ENCODE results near the gene ETS1. TPM values are rescaled to one million over a fixed set of nuclear protein-coding genes. Genes with fewer than 3 reads are reported as not detected.
"Not testable (repeated sequence)": the region's sequence is repeated elsewhere in the genome, so short reads cannot be mapped to it uniquely, and the experiment has no call there.

Gene ETS1
- polyA plus RNA-seq, 1 experiment: 32.3 TPM

DNA sequence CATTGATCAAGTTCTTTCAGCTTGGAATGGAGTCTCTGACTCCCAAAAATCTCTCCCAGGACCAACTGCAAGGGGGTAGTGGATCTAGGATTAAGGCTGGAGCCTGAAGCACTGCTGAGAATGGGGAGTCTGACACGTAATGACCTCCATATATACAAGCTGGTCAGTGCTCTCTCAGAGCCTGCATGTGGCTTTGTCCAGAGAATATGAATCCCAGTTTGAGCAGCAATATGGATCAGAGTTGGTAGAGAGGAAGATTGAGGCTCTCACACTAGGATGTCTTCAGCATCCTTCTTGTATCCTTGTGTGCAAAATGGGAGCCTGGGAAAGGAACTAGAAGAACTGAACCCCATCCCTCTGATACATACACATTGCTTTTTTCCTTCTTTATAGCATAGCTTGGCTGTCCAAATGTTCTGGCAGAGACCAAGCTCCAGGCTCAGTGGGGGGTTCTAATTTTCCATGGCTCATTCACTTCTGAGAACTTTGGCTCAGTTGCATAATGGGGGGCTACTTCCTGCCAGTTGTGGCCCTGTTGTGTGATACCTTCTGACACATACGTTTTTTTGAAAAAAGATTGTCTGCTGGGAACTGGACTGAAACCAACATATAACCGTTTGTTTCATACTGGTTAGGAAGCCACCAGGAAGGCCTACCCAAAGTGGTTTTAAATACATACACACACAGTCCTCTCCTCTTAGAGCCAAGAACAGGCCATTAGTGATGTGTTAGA, 138.2 kb downstream of the ETS1 start:
- Histone ChIP-seq H3K27me3 (ENCODE audit: control insufficient read depth, insufficient read depth, low read length) (no peaks in the 10 kb centered on the region), H3K9me3 (ENCODE audit: control insufficient read depth, insufficient read depth, low read length) (no peaks in the 10 kb centered on the region), H3K27ac (ENCODE audit: low read depth, low read length) (no peak overlapping the region), H3K4me3 (ENCODE audit: low read depth, low read length) (no peak overlapping the region)
- TF ChIP-seq, protein P1, sequence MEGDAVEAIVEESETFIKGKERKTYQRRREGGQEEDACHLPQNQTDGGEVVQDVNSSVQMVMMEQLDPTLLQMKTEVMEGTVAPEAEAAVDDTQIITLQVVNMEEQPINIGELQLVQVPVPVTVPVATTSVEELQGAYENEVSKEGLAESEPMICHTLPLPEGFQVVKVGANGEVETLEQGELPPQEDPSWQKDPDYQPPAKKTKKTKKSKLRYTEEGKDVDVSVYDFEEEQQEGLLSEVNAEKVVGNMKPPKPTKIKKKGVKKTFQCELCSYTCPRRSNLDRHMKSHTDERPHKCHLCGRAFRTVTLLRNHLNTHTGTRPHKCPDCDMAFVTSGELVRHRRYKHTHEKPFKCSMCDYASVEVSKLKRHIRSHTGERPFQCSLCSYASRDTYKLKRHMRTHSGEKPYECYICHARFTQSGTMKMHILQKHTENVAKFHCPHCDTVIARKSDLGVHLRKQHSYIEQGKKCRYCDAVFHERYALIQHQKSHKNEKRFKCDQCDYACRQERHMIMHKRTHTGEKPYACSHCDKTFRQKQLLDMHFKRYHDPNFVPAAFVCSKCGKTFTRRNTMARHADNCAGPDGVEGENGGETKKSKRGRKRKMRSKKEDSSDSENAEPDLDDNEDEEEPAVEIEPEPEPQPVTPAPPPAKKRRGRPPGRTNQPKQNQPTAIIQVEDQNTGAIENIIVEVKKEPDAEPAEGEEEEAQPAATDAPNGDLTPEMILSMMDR (IDR thresholded peaks at IDR 0.05; ENCODE audit: low read depth, low read length): no peak
- CTCF ChIA-PET: interaction anchor here (0.9 to 1.2 kb wide), 2 partner anchors 182 kb away, joined by 3 to 4 read pairs; no protein-coding TSS in a partner anchor
- POLR2A ChIA-PET: interaction anchor here (0.5 to 1.0 kb wide), 3 partner anchors 9 to 96 kb away, joined by 3 to 4 read pairs (median 3); no protein-coding TSS in a partner anchor
- no peak for DNase-seq (ENCODE audit: low read depth, low spot score)

DNA sequence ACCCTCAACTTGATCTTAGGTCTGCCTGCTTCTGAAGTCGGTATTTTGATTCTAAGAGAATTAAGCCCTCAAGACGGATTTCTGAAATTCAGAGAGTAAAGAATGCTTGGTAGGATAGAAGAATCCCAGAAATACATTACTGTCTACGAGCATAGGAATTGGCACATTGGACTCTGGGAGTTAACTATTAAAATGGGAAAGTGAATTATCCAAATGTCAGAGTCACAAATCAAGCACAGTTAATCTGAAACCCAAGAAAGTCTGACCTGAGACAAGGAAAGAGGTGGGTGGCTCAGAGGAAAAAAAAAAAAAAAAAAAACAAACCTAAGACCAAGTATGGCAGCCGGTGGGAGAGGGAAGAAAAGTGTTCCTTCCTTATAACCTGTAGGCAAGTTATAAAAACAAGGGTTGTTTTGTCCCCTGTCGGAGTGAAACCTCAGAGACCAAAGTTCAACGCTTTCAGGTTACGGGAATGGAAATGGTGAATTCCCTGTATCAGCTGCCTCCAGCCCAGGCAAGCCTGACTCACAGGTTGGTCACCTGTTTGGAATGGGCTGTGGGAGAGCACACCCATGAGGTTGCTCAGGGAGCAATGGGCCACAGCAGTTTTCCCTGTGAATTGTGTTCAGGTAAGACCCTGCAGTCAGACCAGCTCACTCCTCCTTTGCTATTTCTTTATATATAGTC, 139.0 kb downstream of the ETS1 start:
- H3K9me3 ChIP-seq (ENCODE audit: control insufficient read depth, insufficient read depth, low read length): no peaks in the 10 kb centered on the region
- H3K4me3 ChIP-seq (ENCODE audit: low read depth, low read length): no peak overlapping the region
- ChIA-PET CTCF (interaction anchor here (0.9 kb wide), 1 partner anchor 182 kb away, joined by 3 read pairs; no protein-coding TSS in a partner anchor), POLR2A (interaction anchor here (1.0 kb wide), 1 partner anchor 10 kb away, joined by 4 read pairs; no protein-coding TSS in a partner anchor)
- no peak overlapping the region for H3K27ac ChIP-seq (ENCODE audit: low read depth, low read length)
- H3K27me3 ChIP-seq (ENCODE audit: control insufficient read depth, insufficient read depth, low read length): no peaks in the 10 kb centered on the region
- TF ChIP-seq, protein P1 (IDR thresholded peaks at IDR 0.05; ENCODE audit: low read depth, low read length): no peak
- DNase-seq (ENCODE audit: low read depth, low spot score): no peak

DNA sequence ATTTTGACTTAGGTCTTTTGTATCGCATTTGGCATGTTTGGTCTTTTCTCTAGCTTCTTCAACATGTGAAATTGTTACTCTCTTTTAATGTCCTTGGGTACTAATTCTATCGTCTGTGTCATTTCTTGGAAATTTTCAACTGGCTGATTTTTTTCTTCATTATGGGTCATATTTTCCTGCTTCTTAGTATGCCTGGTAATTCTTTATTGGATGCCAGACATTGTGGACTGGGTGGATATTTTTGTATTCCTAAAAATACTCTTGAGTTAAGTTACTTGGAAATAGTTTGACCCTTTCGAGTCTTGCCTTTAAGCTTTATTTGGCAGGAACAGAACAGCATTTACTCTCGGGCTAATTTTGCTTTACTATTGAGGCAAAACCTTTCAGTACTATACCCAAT, 140.1 kb downstream of the ETS1 start:
- H3K4me3 ChIP-seq (ENCODE audit: low read depth, low read length): no peak overlapping the region
- no peak for DNase-seq (ENCODE audit: low read depth, low spot score)
- POLR2A ChIA-PET: no interaction called here
- H3K9me3 ChIP-seq (ENCODE audit: control insufficient read depth, insufficient read depth, low read length): no peaks in the 10 kb centered on the region
- TF ChIP-seq, protein P1 (IDR thresholded peaks at IDR 0.05; ENCODE audit: low read depth, low read length): no peak
- CTCF ChIA-PET: no interaction called here
- H3K27ac ChIP-seq (ENCODE audit: low read depth, low read length): no peak overlapping the region
- H3K27me3 ChIP-seq (ENCODE audit: control insufficient read depth, insufficient read depth, low read length): no peaks in the 10 kb centered on the region

DNA sequence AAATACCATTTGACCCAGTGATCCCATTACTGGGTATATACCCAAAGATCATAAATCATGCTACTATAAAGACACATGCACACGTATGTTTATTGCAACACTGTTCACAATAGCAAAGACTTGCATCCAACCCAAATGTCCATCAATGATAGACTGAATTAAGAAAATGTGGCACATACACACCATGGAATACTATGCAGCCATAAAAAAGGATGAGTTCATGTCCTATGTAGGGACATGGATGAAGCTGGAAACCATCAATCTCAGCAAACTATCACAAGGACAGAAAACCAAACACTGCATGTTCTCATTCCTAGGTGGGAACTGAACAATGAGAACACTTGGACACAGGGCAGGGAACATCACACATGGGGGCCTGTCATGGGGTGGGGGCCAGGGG, 141.4 kb downstream of the ETS1 start:
- POLR2A ChIA-PET; H3K4me3 ChIP-seq (ENCODE audit: low read depth, low read length); DNase-seq (ENCODE audit: low read depth, low spot score); H3K9me3 ChIP-seq (ENCODE audit: control insufficient read depth, insufficient read depth, low read length); H3K27me3 ChIP-seq (ENCODE audit: control insufficient read depth, insufficient read depth, low read length); CTCF ChIA-PET; H3K27ac ChIP-seq (ENCODE audit: low read depth, low read length): not testable (repeated sequence)

DNA sequence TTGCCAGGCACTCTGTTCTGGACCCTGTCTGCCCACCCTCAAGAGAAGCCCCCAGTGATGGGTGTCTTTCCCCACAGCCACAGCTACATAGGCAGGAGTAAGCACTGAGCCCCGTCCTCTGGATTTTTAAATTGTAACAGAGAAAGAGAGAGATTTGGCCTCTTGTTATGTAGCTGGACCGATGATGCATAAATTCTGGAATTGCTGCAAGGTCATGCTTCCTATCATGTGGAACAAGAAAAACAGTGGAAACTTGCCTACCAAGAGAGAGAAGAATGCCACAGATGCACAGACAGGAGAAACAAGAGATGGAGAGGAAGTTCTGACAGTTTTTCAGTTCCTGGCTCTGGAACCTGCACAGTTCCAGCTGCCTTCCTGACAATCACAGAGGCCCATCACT, 150.2 kb downstream of the ETS1 start:
- CTCF ChIA-PET: interaction anchor here (0.8 to 1.4 kb wide), 2 partner anchors 16 to 194 kb away, joined by 3 read pairs; no protein-coding TSS in a partner anchor
- Histone ChIP-seq H3K27ac (ENCODE audit: low read depth, low read length) (peak overlapping the region; percentile 33), H3K27me3 (ENCODE audit: control insufficient read depth, insufficient read depth, low read length) (no peaks in the 10 kb centered on the region), H3K9me3 (ENCODE audit: control insufficient read depth, insufficient read depth, low read length) (no peaks in the 10 kb centered on the region), H3K4me3 (ENCODE audit: low read depth, low read length) (no peak overlapping the region)
- POLR2A ChIA-PET: no interaction called here
- TF ChIP-seq, protein P1 (IDR thresholded peaks at IDR 0.05; ENCODE audit: low read depth, low read length): no peak
- DNase-seq (ENCODE audit: low read depth, low spot score): no peak

Measured in AG04450 (cell line).